HL-60 (cell line): Measurements from ENCODE around the gene FAM76A.

Experiments used
- DNase-seq, 2 experiments: peaks; one replicate each; pipeline ENCODE4 v3.0.0-alpha.2; 2010 to 2020; ENCODE audit warnings: low read depth in 1 of 2, low spot score in 1 of 2
- H3K27ac ChIP-seq: fragments of 250-450 bp; sonication (Bioruptor Pico); replicated peaks from 2 replicates; pipeline ENCODE4 v1.5.1; 2020; ENCODE audit warnings: mild to moderate bottlenecking, moderate library complexity
- H3K27me3 ChIP-seq: fragments of 250-450 bp; sonication (Bioruptor Pico); 2 replicates; pipeline ENCODE4 v1.5.1; 2021; ENCODE audit warnings: mild to moderate bottlenecking, moderate library complexity; ENCODE audit not compliant: insufficient read depth, poor library complexity, severe bottlenecking
- H3K4me3 ChIP-seq: replicated peaks from 2 replicates; pipeline ENCODE4 v1.5.1; 2011; ENCODE audit warnings: mild to moderate bottlenecking, control low read depth, low read length; ENCODE audit not compliant: insufficient read depth
- GABPA ChIP-seq: IDR thresholded peaks from 2 replicates; pipeline ENCODE4 v1.6.1; 2012; ENCODE audit warnings: low read depth
- POLR2AphosphoS5 ChIP-seq: IDR thresholded peaks from 2 replicates; pipeline ENCODE4 v1.6.1; 2012; ENCODE audit warnings: low read depth
- SPI1 ChIP-seq: IDR thresholded peaks from 2 replicates; pipeline ENCODE4 v1.6.1; 2012; ENCODE audit warnings: low read depth, mild to moderate bottlenecking, borderline replicate concordance
- TF ChIP-seq, protein P1 (sequence below): IDR thresholded peaks from one replicate; pipeline ENCODE4 v1.5.1; 2011; ENCODE audit warnings: low read length, control low read depth, inconsistent platforms; ENCODE audit not compliant: insufficient read depth
- TF ChIP-seq, protein P2 (sequence below): IDR thresholded peaks from 2 replicates; pipeline ENCODE4 v1.6.1; 2012; ENCODE audit warnings: low read depth; ENCODE audit not compliant: insufficient replicate concordance

Gene FAM76A

DNA sequence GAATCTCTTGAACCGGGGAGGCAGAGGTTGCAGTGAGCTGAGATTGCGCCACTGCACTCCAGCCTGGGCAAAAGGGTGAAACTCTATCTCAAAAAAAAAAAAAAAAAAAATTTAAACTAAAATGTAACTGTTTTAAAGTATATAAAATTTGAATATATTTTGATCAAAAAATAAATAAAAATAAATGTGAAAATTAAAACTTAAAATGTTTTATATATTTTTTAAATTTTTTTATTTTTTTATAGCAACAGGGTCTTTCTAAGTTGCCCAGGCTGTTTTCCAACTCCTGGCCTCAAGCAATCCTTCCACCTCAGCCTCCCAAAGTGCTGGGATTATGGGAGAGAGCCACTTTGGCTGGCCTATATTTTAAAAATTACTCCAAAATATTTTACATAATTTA lies 15.2 kb upstream of the FAM76A start:
- no peak overlapping the region for H3K27ac ChIP-seq
- no peak for DNase-seq
- H3K27me3 ChIP-seq: no peaks in the 10 kb centered on the region
- H3K4me3 ChIP-seq: no peak overlapping the region
- no peak for TF ChIP-seq SPI1
- TF ChIP-seq, protein P1, sequence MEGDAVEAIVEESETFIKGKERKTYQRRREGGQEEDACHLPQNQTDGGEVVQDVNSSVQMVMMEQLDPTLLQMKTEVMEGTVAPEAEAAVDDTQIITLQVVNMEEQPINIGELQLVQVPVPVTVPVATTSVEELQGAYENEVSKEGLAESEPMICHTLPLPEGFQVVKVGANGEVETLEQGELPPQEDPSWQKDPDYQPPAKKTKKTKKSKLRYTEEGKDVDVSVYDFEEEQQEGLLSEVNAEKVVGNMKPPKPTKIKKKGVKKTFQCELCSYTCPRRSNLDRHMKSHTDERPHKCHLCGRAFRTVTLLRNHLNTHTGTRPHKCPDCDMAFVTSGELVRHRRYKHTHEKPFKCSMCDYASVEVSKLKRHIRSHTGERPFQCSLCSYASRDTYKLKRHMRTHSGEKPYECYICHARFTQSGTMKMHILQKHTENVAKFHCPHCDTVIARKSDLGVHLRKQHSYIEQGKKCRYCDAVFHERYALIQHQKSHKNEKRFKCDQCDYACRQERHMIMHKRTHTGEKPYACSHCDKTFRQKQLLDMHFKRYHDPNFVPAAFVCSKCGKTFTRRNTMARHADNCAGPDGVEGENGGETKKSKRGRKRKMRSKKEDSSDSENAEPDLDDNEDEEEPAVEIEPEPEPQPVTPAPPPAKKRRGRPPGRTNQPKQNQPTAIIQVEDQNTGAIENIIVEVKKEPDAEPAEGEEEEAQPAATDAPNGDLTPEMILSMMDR: no peak
- TF ChIP-seq, protein P2, sequence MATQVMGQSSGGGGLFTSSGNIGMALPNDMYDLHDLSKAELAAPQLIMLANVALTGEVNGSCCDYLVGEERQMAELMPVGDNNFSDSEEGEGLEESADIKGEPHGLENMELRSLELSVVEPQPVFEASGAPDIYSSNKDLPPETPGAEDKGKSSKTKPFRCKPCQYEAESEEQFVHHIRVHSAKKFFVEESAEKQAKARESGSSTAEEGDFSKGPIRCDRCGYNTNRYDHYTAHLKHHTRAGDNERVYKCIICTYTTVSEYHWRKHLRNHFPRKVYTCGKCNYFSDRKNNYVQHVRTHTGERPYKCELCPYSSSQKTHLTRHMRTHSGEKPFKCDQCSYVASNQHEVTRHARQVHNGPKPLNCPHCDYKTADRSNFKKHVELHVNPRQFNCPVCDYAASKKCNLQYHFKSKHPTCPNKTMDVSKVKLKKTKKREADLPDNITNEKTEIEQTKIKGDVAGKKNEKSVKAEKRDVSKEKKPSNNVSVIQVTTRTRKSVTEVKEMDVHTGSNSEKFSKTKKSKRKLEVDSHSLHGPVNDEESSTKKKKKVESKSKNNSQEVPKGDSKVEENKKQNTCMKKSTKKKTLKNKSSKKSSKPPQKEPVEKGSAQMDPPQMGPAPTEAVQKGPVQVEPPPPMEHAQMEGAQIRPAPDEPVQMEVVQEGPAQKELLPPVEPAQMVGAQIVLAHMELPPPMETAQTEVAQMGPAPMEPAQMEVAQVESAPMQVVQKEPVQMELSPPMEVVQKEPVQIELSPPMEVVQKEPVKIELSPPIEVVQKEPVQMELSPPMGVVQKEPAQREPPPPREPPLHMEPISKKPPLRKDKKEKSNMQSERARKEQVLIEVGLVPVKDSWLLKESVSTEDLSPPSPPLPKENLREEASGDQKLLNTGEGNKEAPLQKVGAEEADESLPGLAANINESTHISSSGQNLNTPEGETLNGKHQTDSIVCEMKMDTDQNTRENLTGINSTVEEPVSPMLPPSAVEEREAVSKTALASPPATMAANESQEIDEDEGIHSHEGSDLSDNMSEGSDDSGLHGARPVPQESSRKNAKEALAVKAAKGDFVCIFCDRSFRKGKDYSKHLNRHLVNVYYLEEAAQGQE: no peak
- no peak for TF ChIP-seq GABPA
- TF ChIP-seq POLR2AphosphoS5: no peak

DNA sequence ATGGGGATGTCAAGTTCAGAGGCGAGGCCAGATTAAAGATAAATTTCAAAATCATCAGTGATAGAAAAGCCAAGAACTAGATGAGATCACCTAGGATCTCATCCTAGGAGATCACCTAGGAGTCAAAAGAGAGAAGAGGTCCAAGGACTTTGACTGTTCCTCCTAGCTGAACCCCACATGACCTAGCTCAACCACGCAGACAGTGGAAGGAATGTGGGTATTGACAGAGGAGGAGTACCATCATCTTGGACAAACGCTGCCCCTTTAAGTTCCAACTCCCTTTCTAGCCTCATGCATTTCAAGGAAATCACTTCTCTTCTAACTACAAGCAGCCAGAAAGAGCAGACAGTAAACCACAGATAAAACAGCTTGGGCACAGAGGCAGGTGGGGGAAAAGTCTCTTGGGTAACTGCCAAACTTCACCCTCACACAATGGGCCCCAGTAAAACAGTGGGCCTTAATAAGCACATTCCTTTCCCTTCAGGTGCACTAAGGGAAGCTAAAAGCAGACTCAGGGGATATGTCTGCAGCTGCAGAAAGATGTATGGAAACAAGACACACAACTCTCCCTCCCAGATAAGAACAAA lies 12.5 kb upstream of the FAM76A start:
- Histone ChIP-seq H3K4me3 (no peak overlapping the region), H3K27me3 (no peaks in the 10 kb centered on the region), H3K27ac (no peak overlapping the region)
- TF ChIP-seq, protein P1: no peak
- TF ChIP-seq SPI1 (no peak), GABPA (no peak), POLR2AphosphoS5 (no peak)
- TF ChIP-seq, protein P2: no peak
- no peak for DNase-seq

DNA sequence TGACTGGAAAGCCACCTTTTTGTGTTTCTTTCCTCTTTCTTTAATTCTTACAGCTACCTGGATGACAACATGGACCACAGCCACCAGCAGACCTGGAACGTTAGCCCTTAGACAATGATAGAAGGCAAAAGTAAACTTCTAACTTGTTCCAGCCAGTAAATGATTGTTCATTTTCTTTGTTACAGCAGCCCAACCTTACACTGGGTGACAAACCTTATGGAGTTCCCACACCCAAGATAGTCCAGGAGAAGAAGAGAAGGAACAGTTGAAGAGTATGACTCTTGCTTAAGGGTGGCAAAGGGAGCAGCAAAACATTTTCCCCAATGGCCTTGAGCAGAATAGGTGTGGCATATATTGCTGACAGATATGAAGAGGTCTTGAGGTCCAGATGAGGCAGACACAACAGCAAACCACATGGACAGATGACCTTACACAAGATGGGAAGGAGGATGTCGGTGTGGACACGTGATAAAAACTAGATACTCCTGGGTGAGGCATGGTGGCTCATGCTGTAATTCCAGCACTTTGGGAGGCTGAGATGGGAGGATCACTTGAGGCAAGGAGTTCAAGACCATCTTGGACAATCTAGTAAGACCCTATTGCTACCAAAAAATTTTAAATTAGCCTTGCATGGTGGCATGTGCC lies 11.8 kb upstream of the FAM76A start:
- no peak for DNase-seq
- H3K27me3 ChIP-seq: no peaks in the 10 kb centered on the region
- no peak overlapping the region for H3K27ac ChIP-seq
- H3K4me3 ChIP-seq: no peak overlapping the region
- TF ChIP-seq GABPA: no peak
- TF ChIP-seq, protein P1: no peak

DNA sequence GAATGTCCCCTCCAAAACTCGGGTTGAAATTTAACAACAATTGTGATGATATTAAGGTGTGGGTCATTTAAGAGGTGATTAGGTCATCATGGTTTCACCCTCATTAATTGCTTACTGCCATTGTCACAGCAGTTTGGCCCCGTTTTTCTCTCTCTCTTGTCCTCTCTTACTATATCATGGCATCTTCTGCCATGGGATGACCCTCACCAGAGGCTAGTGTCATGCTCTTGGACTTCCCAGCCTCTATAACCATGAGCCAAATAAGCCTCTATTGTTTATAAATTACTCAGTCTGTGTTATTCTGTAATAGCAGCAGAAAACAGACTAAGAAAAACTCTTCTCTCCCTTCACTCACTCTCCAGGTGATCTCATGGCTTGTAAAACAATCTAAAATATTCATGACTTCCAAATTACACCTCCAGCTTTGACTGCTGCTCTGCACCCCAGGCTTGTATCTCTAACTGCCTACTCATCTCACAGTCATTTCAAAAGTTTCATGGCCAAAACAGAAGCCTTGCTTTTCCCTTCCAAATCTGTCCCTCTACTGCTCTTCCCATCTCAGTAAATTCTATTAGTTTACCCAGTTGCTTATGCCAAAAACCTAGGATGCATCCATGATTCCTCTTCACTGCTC lies 9.4 kb upstream of the FAM76A start:
- no peaks in the 10 kb centered on the region for H3K27me3 ChIP-seq

More for the DNA sequence above, 9.4 kb upstream of the FAM76A start:
- TF ChIP-seq, protein P1: no peak
- TF ChIP-seq SPI1 (no peak), GABPA (no peak)
- TF ChIP-seq, protein P2: no peak
- H3K27ac ChIP-seq: no peak overlapping the region
- DNase-seq: no peak
- no peak overlapping the region for H3K4me3 ChIP-seq
